ENCODE data around the gene SFTPD. TPM values are rescaled to one million over a fixed set of nuclear protein-coding genes. Genes with fewer than 3 reads are reported as not detected.

The SFTPD gene
- total RNA-seq, 1 donor from 2014 or later: 1.6 TPM

DNA sequence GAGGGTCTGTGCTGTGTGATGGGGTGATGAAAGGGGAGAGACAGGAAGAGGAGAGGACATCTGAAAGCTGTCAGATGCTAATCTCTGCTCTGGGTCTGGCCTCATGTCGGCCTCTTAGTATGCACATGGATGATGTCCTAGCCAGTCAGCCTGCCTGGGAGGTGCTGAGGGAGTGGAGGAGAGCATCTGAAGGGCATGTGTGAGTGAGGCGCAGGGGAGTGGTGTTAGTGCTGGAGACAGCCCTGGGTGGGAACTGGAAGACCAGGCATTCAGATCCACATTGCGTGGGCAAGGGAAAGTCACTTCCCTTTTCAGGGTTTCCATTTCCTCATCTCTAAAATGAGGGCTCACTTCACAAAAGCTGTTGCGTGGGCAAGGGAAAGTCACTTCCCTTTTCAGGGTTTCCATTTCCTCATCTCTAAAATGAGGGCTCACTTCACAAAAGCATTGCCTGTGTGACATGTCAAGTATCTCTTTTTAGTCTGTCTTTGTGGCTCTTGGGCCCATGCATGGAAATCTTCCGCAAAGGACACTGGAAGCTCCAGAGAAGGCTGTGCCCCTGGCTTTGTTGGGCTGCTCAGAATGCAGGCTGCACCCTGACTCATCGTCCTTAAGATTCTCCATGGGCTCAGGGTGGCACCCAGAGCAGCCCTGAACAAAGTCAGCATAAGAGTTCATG lies 10.0 kb downstream of the SFTPD start:
- no peaks in the 10 kb centered on the region for H3K9me3 Mint-ChIP-seq (ENCODE audit: low read depth)
- H3K36me3 Mint-ChIP-seq (ENCODE audit: low read depth): no peaks in the 10 kb centered on the region
- no peak overlapping the region for H3K4me3 Mint-ChIP-seq (ENCODE audit: unreplicated experiment)
- H3K4me1 Mint-ChIP-seq (ENCODE audit: low read depth): no peaks in the 10 kb centered on the region
- TF ChIP-seq, protein P1, sequence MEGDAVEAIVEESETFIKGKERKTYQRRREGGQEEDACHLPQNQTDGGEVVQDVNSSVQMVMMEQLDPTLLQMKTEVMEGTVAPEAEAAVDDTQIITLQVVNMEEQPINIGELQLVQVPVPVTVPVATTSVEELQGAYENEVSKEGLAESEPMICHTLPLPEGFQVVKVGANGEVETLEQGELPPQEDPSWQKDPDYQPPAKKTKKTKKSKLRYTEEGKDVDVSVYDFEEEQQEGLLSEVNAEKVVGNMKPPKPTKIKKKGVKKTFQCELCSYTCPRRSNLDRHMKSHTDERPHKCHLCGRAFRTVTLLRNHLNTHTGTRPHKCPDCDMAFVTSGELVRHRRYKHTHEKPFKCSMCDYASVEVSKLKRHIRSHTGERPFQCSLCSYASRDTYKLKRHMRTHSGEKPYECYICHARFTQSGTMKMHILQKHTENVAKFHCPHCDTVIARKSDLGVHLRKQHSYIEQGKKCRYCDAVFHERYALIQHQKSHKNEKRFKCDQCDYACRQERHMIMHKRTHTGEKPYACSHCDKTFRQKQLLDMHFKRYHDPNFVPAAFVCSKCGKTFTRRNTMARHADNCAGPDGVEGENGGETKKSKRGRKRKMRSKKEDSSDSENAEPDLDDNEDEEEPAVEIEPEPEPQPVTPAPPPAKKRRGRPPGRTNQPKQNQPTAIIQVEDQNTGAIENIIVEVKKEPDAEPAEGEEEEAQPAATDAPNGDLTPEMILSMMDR (IDR thresholded peaks at IDR 0.05): no peak
- DNase-seq (ENCODE audit: low spot score): no peak
- H3K27ac Mint-ChIP-seq (ENCODE audit: unreplicated experiment): no peak overlapping the region
- H3K27me3 Mint-ChIP-seq (ENCODE audit: low read depth): peaks cover 3% of the 10 kb centered on the region

- Mint-ChIP-seq H3K36me3 (ENCODE audit: low read depth) (no peaks in the 10 kb centered on the region), H3K27me3 (ENCODE audit: low read depth) (peaks cover 3% of the 10 kb centered on the region), H3K4me1 (ENCODE audit: low read depth) (no peaks in the 10 kb centered on the region), H3K27ac (ENCODE audit: unreplicated experiment) (no peak overlapping the region), H3K9me3 (ENCODE audit: low read depth) (no peaks in the 10 kb centered on the region), H3K4me3 (ENCODE audit: unreplicated experiment) (no peak overlapping the region)
- no peak for DNase-seq (ENCODE audit: low spot score)
- TF ChIP-seq, protein P1 (IDR thresholded peaks at IDR 0.05): no peak
Measured at GRCh38 chr10:79937701-79938151, 11.2 kb downstream of the SFTPD start.

GRCh38 chr10:79936625-79937615 lies 12.0 kb downstream of the SFTPD start:
- H3K9me3 Mint-ChIP-seq (ENCODE audit: low read depth): no peaks in the 10 kb centered on the region
- H3K4me3 Mint-ChIP-seq (ENCODE audit: unreplicated experiment): no peak overlapping the region
- H3K36me3 Mint-ChIP-seq (ENCODE audit: low read depth): no peaks in the 10 kb centered on the region
- TF ChIP-seq, protein P1 (IDR thresholded peaks at IDR 0.05): no peak
- no peak overlapping the region for H3K27ac Mint-ChIP-seq (ENCODE audit: unreplicated experiment)
- peaks cover 3% of the 10 kb centered on the region for H3K27me3 Mint-ChIP-seq (ENCODE audit: low read depth)
- DNase-seq (ENCODE audit: low spot score): no peak
- H3K4me1 Mint-ChIP-seq (ENCODE audit: low read depth): no peaks in the 10 kb centered on the region

DNA sequence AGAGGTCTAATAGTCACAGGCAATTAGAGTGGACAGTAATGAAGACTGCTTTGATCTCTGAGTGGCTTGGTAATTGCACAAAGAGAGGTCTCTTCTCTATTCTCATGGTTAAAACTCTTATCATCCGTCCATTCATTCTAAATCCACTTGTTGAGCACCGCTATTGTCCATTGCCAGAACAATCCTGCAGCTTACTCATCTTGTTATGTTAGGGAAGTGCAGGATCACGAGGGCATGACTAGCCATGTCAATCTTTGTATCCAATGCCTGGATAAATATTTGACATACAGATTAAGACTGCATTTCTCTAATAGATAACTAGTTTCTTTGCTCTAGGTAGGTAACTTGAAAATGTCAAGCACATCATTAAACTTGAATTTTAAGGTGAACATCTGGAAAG lies 14.9 kb downstream of the SFTPD start:
- Mint-ChIP-seq H3K27me3 (ENCODE audit: low read depth) (peaks cover 19% of the 10 kb centered on the region), H3K9me3 (ENCODE audit: low read depth) (no peaks in the 10 kb centered on the region), H3K27ac (ENCODE audit: unreplicated experiment) (no peak overlapping the region), H3K36me3 (ENCODE audit: low read depth) (no peaks in the 10 kb centered on the region), H3K4me1 (ENCODE audit: low read depth) (no peaks in the 10 kb centered on the region), H3K4me3 (ENCODE audit: unreplicated experiment) (no peak overlapping the region)
- DNase-seq (ENCODE audit: low spot score): no peak
- TF ChIP-seq, protein P1 (IDR thresholded peaks at IDR 0.05): no peak

DNA sequence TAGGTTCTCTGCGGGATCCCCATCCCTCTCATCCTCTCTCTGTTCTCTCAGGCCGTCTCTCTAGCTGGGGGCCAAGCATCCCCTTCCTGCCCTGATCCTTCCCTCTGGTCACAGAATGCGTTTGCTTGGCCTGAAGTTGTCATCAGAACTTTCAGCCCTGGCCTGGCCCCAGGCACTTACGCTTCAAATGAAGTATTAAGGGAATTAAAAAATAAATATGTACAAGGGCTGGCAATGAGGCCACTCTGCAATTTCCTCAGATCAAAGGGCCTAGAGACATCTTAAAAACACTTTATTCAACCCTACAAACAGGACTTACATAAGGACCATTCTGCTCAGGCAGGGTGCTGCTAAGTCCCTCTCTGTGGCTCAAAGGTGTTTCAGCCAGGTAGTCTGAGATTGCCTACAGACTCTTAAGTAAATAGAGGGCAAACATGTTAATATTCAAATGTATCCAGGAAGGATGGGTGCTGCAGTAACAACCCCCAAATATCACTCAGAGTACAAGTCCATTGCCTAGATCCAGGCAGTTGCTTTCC lies 16.0 kb downstream of the SFTPD start:
- Mint-ChIP-seq H3K36me3 (ENCODE audit: low read depth) (no peaks in the 10 kb centered on the region), H3K9me3 (ENCODE audit: low read depth) (no peaks in the 10 kb centered on the region), H3K4me3 (ENCODE audit: unreplicated experiment) (no peak overlapping the region), H3K4me1 (ENCODE audit: low read depth) (no peaks in the 10 kb centered on the region), H3K27ac (ENCODE audit: unreplicated experiment) (no peak overlapping the region), H3K27me3 (ENCODE audit: low read depth) (peaks cover 16% of the 10 kb centered on the region)
- TF ChIP-seq, protein P1 (IDR thresholded peaks at IDR 0.05): no peak
- DNase-seq (ENCODE audit: low spot score): no peak
